Stomach smooth muscle (tissue), 2 donors: ENCODE measurements around the gene ZCCHC13.

Experiments
- H3K27ac ChIP-seq: one replicate; pipeline ENCODE4 v1.7.0; 2013; ENCODE audit warnings: mild to moderate bottlenecking, low read length, inconsistent platforms
- H3K27me3 ChIP-seq, 2 donors: one replicate each; pipeline ENCODE4 v1.7.0; 2013; ENCODE audit warnings: low read length in 2 of 2; ENCODE audit not compliant: insufficient read depth in 2 of 2, control insufficient read depth in 1 of 2
- H3K36me3 ChIP-seq, 2 donors: one replicate each; pipeline ENCODE4 v1.7.0; 2013; ENCODE audit warnings: low read length in 2 of 2; ENCODE audit not compliant: control insufficient read depth in 2 of 2, insufficient read depth in 2 of 2
- H3K4me1 ChIP-seq: one replicate; pipeline ENCODE4 v1.7.0; 2013; ENCODE audit warnings: low read length; ENCODE audit not compliant: control insufficient read depth, insufficient read depth
- H3K4me3 ChIP-seq, 2 donors: one replicate each; pipeline ENCODE4 v1.7.0; 2013; ENCODE audit warnings: low read length in 2 of 2
- H3K9ac ChIP-seq, 2 donors: one replicate each; pipeline ENCODE4 v1.7.0; 2013; ENCODE audit warnings: low read length in 2 of 2, mild to moderate bottlenecking in 1 of 2
- H3K9me3 ChIP-seq, 2 donors: one replicate each; pipeline ENCODE4 v1.7.0; 2013; ENCODE audit warnings: low read length in 2 of 2; ENCODE audit not compliant: control insufficient read depth in 2 of 2
- donor health status: healthy.
- donor health status: Pancreatic carcinoma.

The ZCCHC13 gene

DNA sequence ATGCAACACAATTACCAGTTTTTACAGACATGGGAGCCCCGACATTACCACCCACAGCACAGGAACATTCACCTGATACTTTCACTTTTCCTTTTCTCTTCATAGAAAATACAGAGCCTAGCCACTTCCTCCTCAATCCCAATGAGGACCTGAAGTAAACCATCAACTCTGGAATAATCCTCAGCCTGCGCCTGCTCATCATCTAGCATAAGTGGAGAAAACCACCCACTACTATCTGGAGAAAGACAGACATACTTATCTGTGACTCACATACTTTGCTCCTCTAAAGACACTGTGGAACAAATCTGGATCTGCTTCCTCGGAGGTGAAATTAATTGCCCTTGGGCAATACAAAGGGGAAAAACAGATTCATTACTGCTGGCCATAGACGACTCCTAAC lies 47.8 kb downstream of the ZCCHC13 start:
- H3K27me3 ChIP-seq, result peaks cover 0 to 8% of the 10 kb centered on the region in 2 donors
- no peaks in the 10 kb centered on the region for H3K4me1 ChIP-seq
- H3K27ac ChIP-seq, result no peak overlapping the region
- no peak overlapping the region for H3K9ac ChIP-seq
- no peak overlapping the region for H3K4me3 ChIP-seq
- no peaks in the 10 kb centered on the region for H3K9me3 ChIP-seq
- no peaks in the 10 kb centered on the region for H3K36me3 ChIP-seq

DNA sequence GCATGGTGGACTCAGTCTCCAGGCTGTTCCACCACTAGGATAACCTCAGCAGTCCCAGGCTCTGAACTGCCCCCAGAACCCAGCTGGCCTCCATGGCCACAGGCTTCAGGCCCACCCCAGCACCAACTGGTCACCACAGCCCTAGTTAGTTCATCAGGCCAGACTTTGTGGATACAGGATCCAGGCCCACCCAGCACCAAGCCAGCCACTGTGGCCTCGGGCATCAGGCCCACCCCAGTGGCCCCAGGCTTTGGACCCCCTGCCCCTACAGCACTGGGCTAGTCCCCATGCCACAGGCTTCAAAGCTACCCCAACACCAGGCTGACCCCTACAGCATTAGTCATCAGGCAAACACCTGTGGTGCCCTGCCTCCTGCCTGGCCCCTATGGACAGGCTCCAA lies 50.0 kb downstream of the ZCCHC13 start:
- H3K27ac ChIP-seq, result no peak overlapping the region
- no peak overlapping the region for H3K4me3 ChIP-seq
- no peaks in the 10 kb centered on the region for H3K9me3 ChIP-seq
- H3K27me3 ChIP-seq, result peaks cover 0 to 8% of the 10 kb centered on the region in 2 donors
- no peak overlapping the region for H3K9ac ChIP-seq
- H3K4me1 ChIP-seq, result no peaks in the 10 kb centered on the region
- H3K36me3 ChIP-seq, result no peaks in the 10 kb centered on the region
